B cell (primary cell): ENCODE results near the gene UTP15. TPM values are rescaled to one million over a fixed set of nuclear protein-coding genes. Genes with fewer than 3 reads are reported as not detected.

Experiments used
- ATAC-seq: fragments of 200-7000 bp; cut with Tn5 transposase; one replicate; pipeline ENCODE4 v1.10.0; 2021; ENCODE audit warnings: low read depth, mild to moderate bottlenecking, moderate number of reproducible peaks, moderate library complexity
- CTCF ChIA-PET: fragments of 350-600 bp; sonication (Branson Sonifier 250); formaldehyde crosslinking; loops from one replicate; lab custom pipeline; 2021; ENCODE audit warnings: antibody characterized with exemption, inconsistent platforms; lab: Charles Lee
- POLR2A ChIA-PET: fragments of 350-600 bp; sonication (Branson Sonifier 250); formaldehyde crosslinking; loops from one replicate; lab custom pipeline; 2021; ENCODE audit warnings: antibody characterized with exemption; lab: Charles Lee
- DNase-seq: peaks from one replicate; pipeline ENCODE4 v3.0.0; 2013
- H2AFZ ChIP-seq: 2 replicates; pipeline ENCODE4 v1.6.1; 2012; ENCODE audit warnings: mild to moderate bottlenecking, low read depth, low read length; ENCODE audit not compliant: insufficient read depth, poor library complexity, severe bottlenecking
- H3K27ac ChIP-seq, 2 donors: 1 replicate in 1 of 2; 2 replicates in 1 of 2; pipeline ENCODE4 v1.5.1; 2012 to 2013; ENCODE audit warnings: low read length in 2 of 2, mild to moderate bottlenecking in 2 of 2, moderate library complexity in 1 of 2
- H3K27me3 ChIP-seq, 4 experiments: fragments of 200-600 bp in 1 of 4; sonication (generic) in 1 of 4; replicated peaks in 1 of 4; 1 replicate in 2 of 4; 2 replicates in 2 of 4; pipeline versions ENCODE4 v1.6.1 to v1.7.0; 2013 to 2016; ENCODE audit warnings: low read length in 3 of 4, mild to moderate bottlenecking in 2 of 4, mixed read lengths in 1 of 4, moderate library complexity in 1 of 4; ENCODE audit not compliant: insufficient read depth in 4 of 4, control insufficient read depth in 3 of 4; ENCODE audit errors: control extremely low read depth in 1 of 4
- H3K36me3 ChIP-seq, 2 experiments: replicated peaks in 1 of 2; 1 replicate in 1 of 2; 2 replicates in 1 of 2; pipeline versions ENCODE4 v1.6.1 to v1.7.1; 2013; ENCODE audit warnings: low read length in 1 of 2; ENCODE audit not compliant: insufficient read depth in 2 of 2, control insufficient read depth in 1 of 2; ENCODE audit errors: control extremely low read depth in 1 of 2, extremely low read depth in 1 of 2
- H3K4me1 ChIP-seq, 2 donors: fragments of 200-600 bp in 1 of 2; sonication (generic) in 1 of 2; 1 replicate in 1 of 2; 2 replicates in 1 of 2; pipeline versions ENCODE4 v1.5.1 to v1.6.1; 2013 to 2017; ENCODE audit warnings: low read length in 2 of 2; ENCODE audit not compliant: control insufficient read depth in 2 of 2, insufficient read depth in 2 of 2
- H3K4me2 ChIP-seq: replicated peaks from 2 replicates; pipeline ENCODE3; 2012; ENCODE audit warnings: mild to moderate bottlenecking, low read depth, low read length; ENCODE audit not compliant: poor library complexity, severe bottlenecking
- H3K4me3 ChIP-seq, 5 experiments: fragments of 200-600 bp in 1 of 5; sonication (generic) in 1 of 5; 1 replicate in 3 of 5; 2 replicates in 2 of 5; pipeline versions ENCODE4 v1.5.1 to v1.7.0; 2011 to 2016; ENCODE audit warnings: low read length in 4 of 5, mild to moderate bottlenecking in 4 of 5, low read depth in 2 of 5, control low read depth in 1 of 5, moderate library complexity in 1 of 5; ENCODE audit not compliant: insufficient read depth in 1 of 5; ENCODE audit errors: control extremely low read depth in 1 of 5, extremely low read depth in 1 of 5
- H3K79me2 ChIP-seq: fragments of 200-600 bp; sonication (generic); one replicate; pipeline ENCODE4 v1.6.0; 2016; ENCODE audit warnings: low read length; ENCODE audit not compliant: control insufficient read depth, insufficient read depth
- H3K9ac ChIP-seq: fragments of 200-600 bp; sonication (generic); 2 replicates; pipeline ENCODE4 v1.6.1; 2017; ENCODE audit warnings: mild to moderate bottlenecking, low read length, moderate library complexity
- H3K9me3 ChIP-seq, 3 donors: one replicate each; pipeline versions ENCODE4 v1.6.1 to v1.7.1; 2013; ENCODE audit warnings: low read length in 2 of 3; ENCODE audit not compliant: control insufficient read depth in 2 of 3, insufficient read depth in 1 of 3; ENCODE audit errors: control extremely low read depth in 1 of 3
- H4K20me1 ChIP-seq: 2 replicates; pipeline ENCODE4 v1.6.0; 2012; ENCODE audit warnings: mild to moderate bottlenecking, low read length; ENCODE audit not compliant: insufficient read depth, control insufficient read depth, poor library complexity, severe bottlenecking
- H3K27ac Mint-ChIP-seq: one replicate; pipeline ENCODE4 v1.8.0; 2021; ENCODE audit warnings: mixed read lengths
- H3K27me3 Mint-ChIP-seq: one replicate; pipeline ENCODE4 v1.8.0; 2021; ENCODE audit warnings: mixed read lengths
- H3K4me1 Mint-ChIP-seq: one replicate; pipeline ENCODE4 v1.8.0; 2021; ENCODE audit warnings: mixed read lengths
- H3K4me3 Mint-ChIP-seq: one replicate; pipeline ENCODE4 v1.8.0; 2021; ENCODE audit warnings: mixed read lengths
- H3K9me3 Mint-ChIP-seq: one replicate; pipeline ENCODE4 v1.8.0; 2022; ENCODE audit warnings: mixed read lengths; ENCODE audit not compliant: insufficient read depth
- EZH2 ChIP-seq: IDR thresholded peaks from 2 replicates; pipeline ENCODE4 v1.6.1; 2012; ENCODE audit warnings: borderline replicate concordance, low read depth, mild to moderate bottlenecking, moderate library complexity, low read length; ENCODE audit not compliant: insufficient read depth, poor library complexity, severe bottlenecking
- intact Hi-C: fragments of 100-400 bp; cut with micrococcal nuclease; formaldehyde crosslinking; loops from one replicate; pipeline ENCODE4 v1.10.0; 2022
- polyA plus RNA-seq: library from polyadenylated mRNA; depleted of rRNA; stranded (reverse); fragments of >200 nt; gene quantifications from 2 replicates; pipeline ENCODE4 v1.2.3, GENCODE V29; 2012
- total RNA-seq, 2 donors: library from RNA; stranded (reverse); fragments of 120-200 nt in 1 of 2; gene quantifications; 1 replicate in 1 of 2; 2 replicates in 1 of 2; pipeline versions ENCODE4 v1.2.3 to v1.2.4, GENCODE V29; 2013 to 2022
- TF ChIP-seq, protein P1 (sequence below): fragments of 200-600 bp; IDR thresholded peaks from one replicate; pipeline ENCODE4 v1.8.0; 2022; ENCODE audit warnings: antibody characterized with exemption, mild to moderate bottlenecking

Gene UTP15
- total and polyA plus RNA-seq, 2 donors (not counting 1 experiment from before 2014, with no cell fraction given) = 17.1 to 25.3 TPM

GRCh38 chr5:73631500-73631899 is 66.0 kb downstream of the UTP15 start:
- Mint-ChIP-seq H3K9me3 (no peaks in the 10 kb centered on the region), H3K27ac (no peak overlapping the region), H3K4me1 (no peaks in the 10 kb centered on the region), H3K27me3 (peaks cover 53% of the 10 kb centered on the region), H3K4me3 (no peak overlapping the region)
- H3K9ac ChIP-seq = no peak overlapping the region
- no peaks in the 10 kb centered on the region for H3K9me3 ChIP-seq
- H3K4me2 ChIP-seq = no peak overlapping the region
- ChIA-PET CTCF (no interaction called here), POLR2A (no interaction called here)
- H4K20me1 ChIP-seq = no peaks in the 10 kb centered on the region
- H2AFZ ChIP-seq = no peak overlapping the region
- intact Hi-C loops = no loop called here
- H3K4me1 ChIP-seq = peaks cover 0 to 3% of the 10 kb centered on the region in 2 donors
- H3K4me3 ChIP-seq = no peak overlapping the region
- no peak for ATAC-seq
- no peaks in the 10 kb centered on the region for H3K36me3 ChIP-seq
- no peak for DNase-seq
- no peaks in the 10 kb centered on the region for H3K79me2 ChIP-seq
- TF ChIP-seq EZH2 = no peak
- TF ChIP-seq, protein P1, sequence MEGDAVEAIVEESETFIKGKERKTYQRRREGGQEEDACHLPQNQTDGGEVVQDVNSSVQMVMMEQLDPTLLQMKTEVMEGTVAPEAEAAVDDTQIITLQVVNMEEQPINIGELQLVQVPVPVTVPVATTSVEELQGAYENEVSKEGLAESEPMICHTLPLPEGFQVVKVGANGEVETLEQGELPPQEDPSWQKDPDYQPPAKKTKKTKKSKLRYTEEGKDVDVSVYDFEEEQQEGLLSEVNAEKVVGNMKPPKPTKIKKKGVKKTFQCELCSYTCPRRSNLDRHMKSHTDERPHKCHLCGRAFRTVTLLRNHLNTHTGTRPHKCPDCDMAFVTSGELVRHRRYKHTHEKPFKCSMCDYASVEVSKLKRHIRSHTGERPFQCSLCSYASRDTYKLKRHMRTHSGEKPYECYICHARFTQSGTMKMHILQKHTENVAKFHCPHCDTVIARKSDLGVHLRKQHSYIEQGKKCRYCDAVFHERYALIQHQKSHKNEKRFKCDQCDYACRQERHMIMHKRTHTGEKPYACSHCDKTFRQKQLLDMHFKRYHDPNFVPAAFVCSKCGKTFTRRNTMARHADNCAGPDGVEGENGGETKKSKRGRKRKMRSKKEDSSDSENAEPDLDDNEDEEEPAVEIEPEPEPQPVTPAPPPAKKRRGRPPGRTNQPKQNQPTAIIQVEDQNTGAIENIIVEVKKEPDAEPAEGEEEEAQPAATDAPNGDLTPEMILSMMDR = no peak
- H3K27me3 ChIP-seq = peaks cover 0 to 19% (median 12%) of the 10 kb centered on the region in 4 experiments
- H3K27ac ChIP-seq = no peak overlapping the region

Other genes with a start within 250 kb of the UTP15 start
- 0.44 and 0.49 TPM in 2 replicates for gene FOXD1, start 117.0 kb upstream of the UTP15 start, total RNA-seq
- gene FOXD1, start 117.0 kb upstream of the UTP15 start, polyA plus RNA-seq = 0.17 and 0.34 TPM in 2 replicates
- 452 and 466 TPM in 2 replicates for gene BTF3, start 67.3 kb upstream of the UTP15 start, total RNA-seq
- gene BTF3, start 67.3 kb upstream of the UTP15 start, polyA plus RNA-seq = 309 and 541 TPM in 2 replicates
- 47.9 and 56.1 TPM in 2 replicates for gene ANKRA2, start 104 bp upstream of the UTP15 start, total RNA-seq
- 24.1 and 35.2 TPM in 2 replicates for gene ANKRA2, start 104 bp upstream of the UTP15 start, polyA plus RNA-seq
- gene ARHGEF28, start 60.5 kb downstream of the UTP15 start, total RNA-seq = not detected in 2 replicates
- 0.03 TPM in 1 of 2 replicates, not detected in the other for gene ARHGEF28, start 60.5 kb downstream of the UTP15 start, polyA plus RNA-seq